ENCODE data around the gene NSD2.

The NSD2 gene

DNA sequence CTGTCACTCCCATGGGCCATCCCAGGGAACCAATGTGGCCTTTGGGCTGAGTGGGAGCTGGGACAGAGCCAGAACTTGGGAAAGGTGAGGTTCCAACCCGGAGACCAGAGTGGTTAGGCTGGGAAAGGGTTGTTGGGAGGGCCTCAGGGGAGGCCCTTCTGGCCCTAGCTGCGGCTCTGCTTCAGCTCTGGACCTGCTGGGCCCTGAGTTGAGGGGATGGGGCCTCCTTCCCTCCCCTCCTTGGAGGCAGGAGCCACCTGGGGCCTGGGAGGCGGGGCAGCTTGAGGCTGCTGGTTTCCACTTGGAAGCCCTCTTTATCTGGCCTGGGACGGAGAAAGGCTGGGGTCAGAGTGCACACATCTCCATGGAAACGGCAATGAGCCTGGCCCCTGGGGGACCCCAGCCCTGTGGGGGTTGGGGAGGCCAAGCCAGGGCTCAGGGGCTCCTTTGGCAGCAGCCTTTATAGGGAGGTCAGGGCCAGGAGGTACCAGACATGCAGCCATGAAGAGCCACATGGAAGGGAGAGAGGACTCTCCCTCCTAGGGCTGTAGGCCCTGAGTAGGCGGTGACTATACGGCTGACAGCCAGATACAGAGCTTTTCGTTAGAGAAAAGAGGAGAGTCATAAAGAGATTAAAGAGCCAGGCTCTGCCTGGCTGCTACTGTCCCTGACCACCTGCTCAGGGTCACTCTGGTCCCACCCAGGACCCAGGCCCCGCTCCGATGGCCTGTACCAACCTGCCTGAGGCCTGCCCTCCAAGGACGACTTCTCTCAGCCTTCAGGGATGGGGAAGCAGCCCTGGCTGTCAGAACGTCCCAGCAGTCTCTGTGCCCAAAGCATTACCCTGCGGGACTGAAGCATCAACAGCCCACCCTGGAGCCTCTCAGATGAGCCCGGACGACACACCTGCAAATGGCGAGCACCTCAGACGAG lies 6.9 kb upstream of the NSD2 start:
- DNase-seq (ENCODE audit: low read depth) = no peak
- H3K4me3 ChIP-seq (ENCODE audit: low read depth, low read length) = no peak overlapping the region
- TF ChIP-seq CTCF (conservative IDR thresholded peaks at IDR 0.05; ENCODE audit: low read depth, low read length) = no peak

DNA sequence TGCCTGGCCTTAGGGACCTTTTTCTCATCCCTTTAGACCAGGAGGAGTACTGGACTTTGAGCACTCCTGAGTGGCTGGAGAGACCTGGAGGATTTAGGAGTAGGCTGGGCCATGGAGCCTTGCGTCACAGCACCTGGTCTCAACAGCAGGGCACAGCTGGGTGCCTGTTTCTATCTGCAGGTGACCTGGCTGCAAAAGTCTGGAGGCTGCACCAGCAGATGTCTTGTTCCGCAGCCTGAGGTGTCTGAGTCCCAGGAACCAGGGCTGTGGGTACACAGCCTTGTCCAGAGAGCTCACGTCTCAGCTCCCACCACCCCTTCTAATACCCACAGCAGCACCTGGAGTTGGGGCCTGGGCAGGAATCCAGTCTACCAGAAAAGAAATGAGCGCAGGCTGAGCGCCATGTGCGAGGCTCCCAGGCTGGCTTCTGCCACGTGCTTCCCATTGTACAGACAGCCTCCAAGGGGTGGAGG lies 5.0 kb upstream of the NSD2 start:
- DNase-seq (ENCODE audit: low read depth) = no peak
- no peak for TF ChIP-seq CTCF (conservative IDR thresholded peaks at IDR 0.05; ENCODE audit: low read depth, low read length)
- H3K4me3 ChIP-seq (ENCODE audit: low read depth, low read length) = no peak overlapping the region

DNA sequence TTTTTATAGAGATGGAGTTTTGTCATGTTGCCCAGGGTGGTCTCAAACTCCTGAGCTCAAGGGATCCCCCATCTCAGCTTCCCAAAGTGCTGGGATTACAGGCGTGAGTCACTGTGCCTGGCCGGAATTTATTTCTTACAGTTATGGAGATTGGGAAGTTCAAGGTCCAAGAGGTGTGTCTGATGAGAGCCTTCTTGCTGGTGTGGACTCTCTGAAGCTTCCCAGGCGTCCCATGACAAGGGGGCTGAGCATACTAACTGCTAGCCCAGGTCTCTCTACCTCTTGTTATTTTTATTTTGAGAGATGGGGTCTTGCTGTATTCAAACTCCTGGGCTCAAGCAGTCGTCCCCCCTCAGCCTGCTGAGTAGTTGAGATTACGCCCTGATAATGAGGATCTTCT lies 2.9 kb upstream of the NSD2 start:
- no peak for DNase-seq (ENCODE audit: low read depth)
- no peak for TF ChIP-seq CTCF (conservative IDR thresholded peaks at IDR 0.05; ENCODE audit: low read depth, low read length)
- no peak overlapping the region for H3K4me3 ChIP-seq (ENCODE audit: low read depth, low read length)

- DNase-seq (ENCODE audit: low read depth) = no peak
- TF ChIP-seq CTCF (conservative IDR thresholded peaks at IDR 0.05; ENCODE audit: low read depth, low read length) = no peak
- no peak overlapping the region for H3K4me3 ChIP-seq (ENCODE audit: low read depth, low read length)
Observed at GRCh38 chr4:1868912-1869311, 2.3 kb upstream of the NSD2 start.

DNA sequence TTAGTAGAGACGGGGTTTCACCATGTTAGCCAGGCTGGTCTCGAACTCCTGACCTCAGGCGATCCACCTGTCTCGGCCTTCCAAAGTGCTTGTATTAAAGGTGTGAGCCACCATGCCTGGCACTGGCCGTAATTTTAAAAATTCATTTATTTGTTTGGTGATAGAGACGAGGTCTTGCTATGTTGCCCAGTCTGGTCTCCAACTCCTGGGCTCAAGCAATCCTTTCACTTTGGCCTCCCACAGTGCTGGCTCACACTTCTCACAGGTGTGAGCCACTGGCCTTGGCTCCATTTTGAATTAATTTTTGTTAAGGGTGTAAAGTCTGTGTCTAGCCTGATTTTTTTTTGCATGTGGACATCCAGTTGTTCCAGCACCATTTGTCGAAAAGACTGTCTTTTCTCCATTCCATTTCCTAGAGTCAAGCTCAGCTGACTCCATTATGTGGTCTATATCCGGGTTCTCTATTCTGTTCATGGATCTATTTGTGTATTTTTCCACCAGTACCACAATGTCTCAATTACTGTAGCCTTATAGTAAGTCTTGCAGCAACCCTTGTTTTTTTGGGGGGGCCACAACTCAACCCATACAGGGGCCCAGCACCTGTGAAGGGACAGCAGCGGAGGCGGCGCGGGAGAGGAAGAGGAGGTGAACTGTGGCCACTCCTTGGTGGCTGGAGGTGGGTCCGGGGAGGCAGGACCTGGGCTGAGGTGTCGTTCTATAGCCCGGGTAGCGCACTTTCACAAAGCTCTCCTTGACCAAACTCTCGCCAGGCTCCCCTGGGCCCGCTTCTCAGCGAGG lies 1.5 kb upstream of the NSD2 start:
- no peak for DNase-seq (ENCODE audit: low read depth)
- TF ChIP-seq CTCF (conservative IDR thresholded peaks at IDR 0.05; ENCODE audit: low read depth, low read length) = no peak
- peak overlapping the region; percentile 79 for H3K4me3 ChIP-seq (ENCODE audit: low read depth, low read length)

GRCh38 chr4:1870328-1870577 lies 940 bp upstream of the NSD2 start:
- DNase-seq (ENCODE audit: low read depth) = peak; percentile 78
- no peak for TF ChIP-seq CTCF (conservative IDR thresholded peaks at IDR 0.05; ENCODE audit: low read depth, low read length)
- H3K4me3 ChIP-seq (ENCODE audit: low read depth, low read length) = peak overlapping the region; percentile 79
